HL-60/S4 treated with retinoic acid at 250 ng/mL for 4 days and 3 days (cell line): Measurements from ENCODE around the gene LGSN.
"Not testable (repeated sequence)": the region's sequence is repeated elsewhere in the genome, so short reads cannot be mapped to it uniquely, and the experiment has no call there.

ENCODE experiments used
- in situ Hi-C: fragments of 300-500 bp; cut with MboI; formaldehyde crosslinking; loops from 2 replicates; pipeline ENCODE4 v1.7.0; 2022; ENCODE audit warnings: low sequenced_read_pairs

Gene LGSN

GRCh38 chr6:63319939-63320338 is at the start of gene LGSN:
LGSN (minus strand) TSS chr6:63319983; CDS start chr6:63319943, 40 bp downstream.
- in situ Hi-C loops, result no loop called here

GRCh38 chr6:63368347-63368746 is 48.6 kb upstream of the LGSN start:
- in situ Hi-C loops, result no loop called here

GRCh38 chr6:63362500-63363120 is 42.8 kb upstream of the LGSN start:
- in situ Hi-C loops, result not testable (repeated sequence)

GRCh38 chr6:63357384-63357783 is 37.6 kb upstream of the LGSN start:
- in situ Hi-C loops, result not testable (repeated sequence)

- in situ Hi-C loops, result no loop called here
Observed at GRCh38 chr6:63355632-63356031, 35.8 kb upstream of the LGSN start.

GRCh38 chr6:63353286-63353630 is 33.5 kb upstream of the LGSN start:
- in situ Hi-C loops, result no loop called here

GRCh38 chr6:63352544-63353285 is 32.9 kb upstream of the LGSN start:
- in situ Hi-C loops, result no loop called here

- in situ Hi-C loops, result no loop called here
Observed at GRCh38 chr6:63352069-63352543, 32.3 kb upstream of the LGSN start.

GRCh38 chr6:63349401-63349800 is 29.6 kb upstream of the LGSN start:
- in situ Hi-C loops, result no loop called here

GRCh38 chr6:63348836-63349235 is 29.1 kb upstream of the LGSN start:
- in situ Hi-C loops, result no loop called here

- in situ Hi-C loops, result no loop called here
Observed at GRCh38 chr6:63347599-63347998, 27.8 kb upstream of the LGSN start.

- in situ Hi-C loops, result no loop called here
Observed at GRCh38 chr6:63346217-63346835, 26.5 kb upstream of the LGSN start.

- in situ Hi-C loops, result no loop called here
Observed at GRCh38 chr6:63340351-63340750, 20.6 kb upstream of the LGSN start.

GRCh38 chr6:63334652-63335051 is 14.9 kb upstream of the LGSN start:
- in situ Hi-C loops, result not testable (repeated sequence)

- in situ Hi-C loops, result no loop called here
Observed at GRCh38 chr6:63333440-63333839, 13.7 kb upstream of the LGSN start.

GRCh38 chr6:63326630-63327029 is 6.8 kb upstream of the LGSN start:
- in situ Hi-C loops, result not testable (repeated sequence)

GRCh38 chr6:63322981-63323380 is 3.2 kb upstream of the LGSN start:
- in situ Hi-C loops, result no loop called here

GRCh38 chr6:63321821-63322220 is 2.0 kb upstream of the LGSN start:
- in situ Hi-C loops, result no loop called here

- in situ Hi-C loops, result no loop called here
Observed at GRCh38 chr6:63317641-63318040, 2.1 kb downstream of the LGSN start.

- in situ Hi-C loops, result no loop called here
Observed at GRCh38 chr6:63316113-63316512, 3.7 kb downstream of the LGSN start.

GRCh38 chr6:63313111-63313510 is 6.7 kb downstream of the LGSN start:
- in situ Hi-C loops, result no loop called here

GRCh38 chr6:63307581-63308246 is 12.1 kb downstream of the LGSN start:
- in situ Hi-C loops, result no loop called here
